Measurements from ENCODE around the gene LHFPL4. TPM values are rescaled to one million over a fixed set of nuclear protein-coding genes. Genes with fewer than 3 reads are reported as not detected.

Gene LHFPL4
- total RNA-seq, 3 donors from 2014 or later, result not detected

GRCh38 chr3:9512456-9513045 lies 41.1 kb downstream of the LHFPL4 start:
- no peak for DNase-seq (ENCODE audit: low spot score in 2 of 2)
- intact Hi-C loops (cut with DNase I; ENCODE audit: low total_unique reads), result no loop called here
- TF ChIP-seq POLR2AphosphoS5 (IDR thresholded peaks at IDR 0.05), result no peak
- no peak for TF ChIP-seq POLR2A (IDR thresholded peaks at IDR 0.05)
- TF ChIP-seq CTCF (IDR thresholded peaks at IDR 0.05), result no peak

GRCh38 chr3:9508781-9509180 lies 44.8 kb downstream of the LHFPL4 start:
- Histone ChIP-seq H3K27me3 (peaks cover 0 to 27% of the 10 kb centered on the region in 2 donors), H3K4me1 (no peaks in the 10 kb centered on the region), H3K9me3 (no peaks in the 10 kb centered on the region), H3K36me3 (no peaks in the 10 kb centered on the region), H3K27ac (no peak overlapping the region), H3K4me3 (no peak overlapping the region)
- DNase-seq (ENCODE audit: low spot score in 2 of 2), result no peak
- intact Hi-C loops (cut with DNase I; ENCODE audit: low total_unique reads), result no loop called here
- TF ChIP-seq CTCF (IDR thresholded peaks at IDR 0.05), result no peak
- no peak for TF ChIP-seq POLR2A (IDR thresholded peaks at IDR 0.05)
- no peak for TF ChIP-seq POLR2AphosphoS5 (IDR thresholded peaks at IDR 0.05)

More at GRCh38 chr3:9512456-9513045, 41.1 kb downstream of the LHFPL4 start:
- no peaks in the 10 kb centered on the region for H3K36me3 ChIP-seq
- H3K9me3 ChIP-seq, result no peaks in the 10 kb centered on the region
- H3K27ac ChIP-seq, result no peak overlapping the region
- H3K4me1 ChIP-seq, result no peaks in the 10 kb centered on the region
- no peak overlapping the region for H3K4me3 ChIP-seq
- H3K27me3 ChIP-seq, result peaks cover 0 to 27% of the 10 kb centered on the region in 2 donors

GRCh38 chr3:9507586-9508578 lies 45.7 kb downstream of the LHFPL4 start:
- H3K27me3 ChIP-seq, result peaks cover 0 to 27% of the 10 kb centered on the region in 2 donors
- intact Hi-C loops (cut with DNase I; ENCODE audit: low total_unique reads), result no loop called here

GRCh38 chr3:9503283-9503682 lies 50.3 kb downstream of the LHFPL4 start:
- H3K4me3 ChIP-seq, result no peak overlapping the region
- no peak for TF ChIP-seq POLR2AphosphoS5 (IDR thresholded peaks at IDR 0.05)
- TF ChIP-seq CTCF (IDR thresholded peaks at IDR 0.05), result peak; percentile 51 to 76 (median 53)
- intact Hi-C loops (cut with DNase I; ENCODE audit: low total_unique reads), result no loop called here
- no peaks in the 10 kb centered on the region for H3K9me3 ChIP-seq
- H3K4me1 ChIP-seq, result no peaks in the 10 kb centered on the region
- peaks cover 2 to 26% of the 10 kb centered on the region in 2 donors for H3K27me3 ChIP-seq
- no peak overlapping the region for H3K27ac ChIP-seq
- peak in 1 of 2 donors; percentile 27 for DNase-seq (ENCODE audit: low spot score in 2 of 2)
- H3K36me3 ChIP-seq, result no peaks in the 10 kb centered on the region

More at GRCh38 chr3:9507586-9508578, 45.7 kb downstream of the LHFPL4 start:
- DNase-seq (ENCODE audit: low spot score in 2 of 2), result no peak
- Histone ChIP-seq H3K4me1 (no peaks in the 10 kb centered on the region), H3K9me3 (no peaks in the 10 kb centered on the region), H3K27ac (no peak overlapping the region), H3K36me3 (no peaks in the 10 kb centered on the region), H3K4me3 (no peak overlapping the region)
- TF ChIP-seq POLR2A (IDR thresholded peaks at IDR 0.05), result no peak
- TF ChIP-seq POLR2AphosphoS5 (IDR thresholded peaks at IDR 0.05), result no peak
- no peak for TF ChIP-seq CTCF (IDR thresholded peaks at IDR 0.05)

GRCh38 chr3:9501226-9501625 lies 52.4 kb downstream of the LHFPL4 start:
- H3K4me1 ChIP-seq, result no peaks in the 10 kb centered on the region
- H3K4me3 ChIP-seq, result no peak overlapping the region
- H3K27ac ChIP-seq, result no peak overlapping the region
- no peak for TF ChIP-seq CTCF (IDR thresholded peaks at IDR 0.05)
- no peak for TF ChIP-seq POLR2A (IDR thresholded peaks at IDR 0.05)
- TF ChIP-seq POLR2AphosphoS5 (IDR thresholded peaks at IDR 0.05), result no peak
- no peaks in the 10 kb centered on the region for H3K9me3 ChIP-seq
- H3K27me3 ChIP-seq, result peaks cover 2 to 23% of the 10 kb centered on the region in 2 donors
- no peak for DNase-seq (ENCODE audit: low spot score in 2 of 2)
- intact Hi-C loops (cut with DNase I; ENCODE audit: low total_unique reads), result no loop called here
- H3K36me3 ChIP-seq, result no peaks in the 10 kb centered on the region

Data from breast epithelium (tissue), 4 donors.